ENCODE measurements around the gene C3orf49.

DNA sequence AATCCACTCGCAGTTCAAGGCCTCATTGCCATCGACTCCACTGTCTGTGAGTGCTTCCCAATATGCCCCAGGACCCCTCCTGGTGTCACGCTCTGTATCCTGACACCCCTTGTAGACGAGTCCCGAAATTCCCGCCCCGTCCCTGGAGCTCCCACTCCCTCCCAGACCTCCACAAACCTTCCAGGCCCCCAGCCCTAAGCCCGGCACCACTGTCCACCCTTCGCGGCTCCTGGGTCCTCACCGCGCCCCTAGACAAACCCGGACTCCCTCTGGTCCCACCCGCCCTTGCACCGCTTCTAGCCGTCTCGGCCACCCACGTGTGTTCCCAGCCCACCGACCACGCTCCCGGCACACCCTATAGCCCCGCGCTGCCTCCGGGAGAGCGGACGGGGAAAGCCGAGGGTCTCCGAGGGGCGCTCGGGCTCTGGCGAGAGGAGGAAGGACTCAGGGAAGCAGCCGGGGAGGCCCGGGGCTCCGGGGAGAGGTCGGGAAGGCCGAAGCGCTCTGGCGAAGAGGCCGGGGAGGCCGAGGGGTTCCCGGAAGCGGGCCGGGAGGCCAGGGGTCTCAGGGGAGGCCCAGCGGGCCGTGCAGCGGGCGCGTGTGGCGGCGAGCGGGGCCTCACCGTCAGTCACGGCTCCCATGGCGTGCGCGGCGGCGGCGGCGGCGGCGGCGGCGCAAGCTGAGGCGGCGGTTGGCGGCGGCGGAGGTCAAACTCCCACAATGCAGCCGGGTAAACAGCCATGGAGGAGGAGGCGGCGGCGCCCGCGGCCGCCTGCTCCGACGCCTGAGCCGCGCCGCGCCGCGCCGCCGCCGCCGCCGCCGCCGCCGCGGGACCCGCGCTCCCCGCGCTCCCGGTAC is 44.3 kb downstream of the C3orf49 start, which contains the start of the genes ATXN7 and THOC7:
- TF ChIP-seq CTCF (IDR thresholded peaks at IDR 0.05) (no peak), EZH2phosphoT487 (IDR thresholded peaks at IDR 0.05) (no peak), EZH2 (IDR thresholded peaks at IDR 0.05) (no peak)
